Activated T-helper 1 cell treated with anti-CD3 and anti-CD28 coated beads, Interleukin-12 subunit alpha, Interleukin-12 subunit beta, Interleukin-2, Interleukin-4 antibody, amounts not matched to agents 30 ng/mL and 10 ng/mL and 1 ng/mL, durations not matched to agents 14 hours and 24 hours and 36 hours (primary cell): ENCODE data around the gene RUFY4. TPM values are rescaled to one million over a fixed set of nuclear protein-coding genes. Genes with fewer than 3 reads are reported as not detected.

Source experiments
- DNase-seq: peaks from one replicate; pipeline ENCODE4 v3.0.0; 2021; ENCODE audit warnings: low spot score
- H3K27ac Mint-ChIP-seq: one replicate; pipeline ENCODE4 v1.8.0; 2021; ENCODE audit warnings: mild to moderate bottlenecking, mixed read lengths
- H3K27me3 Mint-ChIP-seq: one replicate; pipeline ENCODE4 v1.8.0; 2022; ENCODE audit warnings: mild to moderate bottlenecking, moderate library complexity, mixed read lengths; ENCODE audit not compliant: insufficient read depth
- H3K36me3 Mint-ChIP-seq: one replicate; pipeline ENCODE4 v1.8.0; 2021; ENCODE audit warnings: low read depth, mixed read lengths
- H3K4me1 Mint-ChIP-seq: one replicate; pipeline ENCODE4 v1.8.0; 2021; ENCODE audit warnings: low read depth, mixed read lengths
- H3K4me3 Mint-ChIP-seq: one replicate; pipeline ENCODE4 v1.8.0; 2021; ENCODE audit warnings: mild to moderate bottlenecking, moderate library complexity, mixed read lengths
- H3K9me3 Mint-ChIP-seq: one replicate; pipeline ENCODE4 v1.8.0; 2021; ENCODE audit warnings: mixed read lengths
- intact Hi-C: fragments of 100-400 bp; cut with micrococcal nuclease; formaldehyde crosslinking; loops from one replicate; pipeline ENCODE4 v1.15.1; 2024
- total RNA-seq: library from RNA; stranded (reverse); gene quantifications from 2 replicates; pipeline ENCODE4 v1.2.3, GENCODE V29; 2022

The RUFY4 gene
- total RNA-seq, 1 donor from 2014 or later = 0.67 TPM

DNA sequence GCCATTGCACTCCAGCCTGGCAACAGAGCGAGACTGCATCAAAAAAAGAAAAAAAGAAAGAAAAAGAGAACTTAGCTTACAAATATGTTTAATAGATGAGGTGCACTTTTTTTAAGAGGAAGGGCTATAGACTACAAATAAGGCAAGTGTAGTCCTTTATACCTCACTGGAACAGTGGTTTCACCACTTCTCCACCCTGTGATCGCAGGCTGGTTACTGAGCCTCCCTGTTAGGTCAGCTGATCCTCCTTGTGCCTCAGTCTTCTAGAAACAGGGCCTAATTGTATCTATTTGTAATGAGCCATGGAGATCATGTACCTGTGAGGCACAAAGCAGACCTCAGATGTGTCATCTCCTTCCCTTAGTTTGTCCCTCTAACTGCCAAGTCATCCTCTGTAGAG lies 61.3 kb downstream of the RUFY4 start:
- Mint-ChIP-seq H3K4me1 (peaks cover 9% of the 10 kb centered on the region), H3K36me3 (no peaks in the 10 kb centered on the region), H3K4me3 (no peak overlapping the region), H3K27ac (no peak overlapping the region), H3K9me3 (no peaks in the 10 kb centered on the region), H3K27me3 (peaks cover 7% of the 10 kb centered on the region)
- DNase-seq = no peak
- intact Hi-C loops = no loop called here

DNA sequence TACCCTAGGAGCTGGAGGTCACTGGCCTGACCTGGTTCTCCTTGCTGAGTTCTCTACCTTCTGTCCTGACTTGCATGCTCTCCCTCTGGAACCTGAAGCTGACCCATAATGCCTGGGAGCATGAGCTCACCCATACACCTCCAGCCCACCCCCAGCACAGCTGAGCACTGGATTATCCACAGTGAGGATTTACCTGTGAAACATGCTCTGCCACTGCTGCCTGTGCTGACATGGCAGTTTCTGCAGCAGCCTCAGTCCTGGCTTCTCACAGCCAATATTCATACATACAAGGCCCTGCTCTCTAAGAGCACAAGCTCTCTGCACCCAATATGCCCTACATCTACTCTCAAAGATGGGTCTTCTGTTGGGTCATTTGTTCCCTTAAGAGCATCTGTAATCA lies 61.8 kb downstream of the RUFY4 start:
- intact Hi-C loops = no loop called here
- Mint-ChIP-seq H3K9me3 (no peaks in the 10 kb centered on the region), H3K27ac (no peak overlapping the region), H3K4me3 (no peak overlapping the region), H3K36me3 (no peaks in the 10 kb centered on the region), H3K27me3 (peaks cover 7% of the 10 kb centered on the region), H3K4me1 (peaks cover 4% of the 10 kb centered on the region)
- no peak for DNase-seq

DNA sequence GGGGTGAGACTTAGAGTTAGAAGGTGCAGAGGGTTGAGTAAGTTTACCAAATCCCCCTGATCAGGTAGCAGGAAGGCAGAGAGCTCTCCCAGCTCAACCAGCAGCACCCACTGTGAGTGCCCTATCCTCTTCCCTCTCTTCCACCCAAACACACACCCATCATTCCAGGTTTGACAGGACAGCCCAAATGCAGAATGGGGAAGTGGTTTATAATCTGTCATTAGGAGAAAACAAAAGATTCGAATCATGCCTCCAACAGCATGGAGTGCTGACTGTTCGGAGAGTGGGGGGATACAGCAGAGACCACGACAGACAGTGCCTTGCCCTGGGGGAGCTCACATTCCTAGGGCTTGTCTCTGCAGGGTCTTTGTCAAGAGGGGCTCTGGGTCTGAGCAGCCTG lies 68.5 kb downstream of the RUFY4 start:
- DNase-seq = no peak
- H3K4me1 Mint-ChIP-seq = no peaks in the 10 kb centered on the region
- intact Hi-C loops = no loop called here
- no peak overlapping the region for H3K4me3 Mint-ChIP-seq
- no peak overlapping the region for H3K27ac Mint-ChIP-seq
- H3K27me3 Mint-ChIP-seq = peaks cover 8% of the 10 kb centered on the region
- H3K9me3 Mint-ChIP-seq = no peaks in the 10 kb centered on the region
- no peaks in the 10 kb centered on the region for H3K36me3 Mint-ChIP-seq

DNA sequence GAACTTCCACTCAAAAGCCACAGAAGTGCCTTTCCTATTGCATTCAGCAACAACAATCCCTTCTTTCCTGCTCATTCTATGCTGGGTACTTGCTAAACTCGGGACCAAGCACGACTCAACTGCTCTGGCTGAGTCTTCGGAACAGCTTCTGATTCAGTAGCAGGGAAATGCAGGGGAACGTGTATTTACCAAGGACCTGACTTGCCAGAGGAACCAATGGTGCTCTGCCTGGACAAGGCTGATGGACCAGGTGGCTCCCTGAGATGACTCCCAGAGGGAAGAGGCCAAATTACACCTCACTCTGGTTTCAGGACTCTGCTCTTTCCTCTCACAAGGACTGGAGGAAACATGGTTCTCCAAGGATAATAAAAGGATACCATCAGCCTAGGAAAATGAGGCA lies 69.0 kb downstream of the RUFY4 start:
- Mint-ChIP-seq H3K36me3 (no peaks in the 10 kb centered on the region), H3K27me3 (peaks cover 8% of the 10 kb centered on the region), H3K4me1 (no peaks in the 10 kb centered on the region), H3K4me3 (no peak overlapping the region), H3K27ac (no peak overlapping the region), H3K9me3 (no peaks in the 10 kb centered on the region)
- DNase-seq = no peak
- intact Hi-C loops = no loop called here

Other genes with a start within 250 kb of the RUFY4 start
- 0.41 and 1.1 TPM in 2 replicates for gene TNS1, start 66.3 kb upstream of the RUFY4 start, total RNA-seq
- not detected in 2 replicates for gene CXCR2, start 56.8 kb downstream of the RUFY4 start, total RNA-seq
- not detected in 2 replicates for gene CXCR1, start 97.7 kb downstream of the RUFY4 start, total RNA-seq
- gene ARPC2, start 147.9 kb downstream of the RUFY4 start, total RNA-seq = 507 and 509 TPM in 2 replicates
- 0.54 and 0.78 TPM in 2 replicates for gene GPBAR1, start 191.8 kb downstream of the RUFY4 start, total RNA-seq
- gene AAMP, start 200.9 kb downstream of the RUFY4 start, total RNA-seq = 88.0 and 90.2 TPM in 2 replicates
- gene PNKD, start 201.3 kb downstream of the RUFY4 start, total RNA-seq = 18.6 and 20.3 TPM in 2 replicates
- gene TMBIM1, start 223.2 kb downstream of the RUFY4 start, total RNA-seq = 66.2 and 70.5 TPM in 2 replicates